ENCODE measurements around the gene DNAJB4. TPM values are rescaled to one million over a fixed set of nuclear protein-coding genes. Genes with fewer than 3 reads are reported as not detected.
A peak's percentile ranks its signal among the peaks of the same experiment; 100 is the strongest.

The DNAJB4 gene
- total RNA-seq, 2 experiments from 2014 or later: 7.0 to 8.4 TPM

DNA sequence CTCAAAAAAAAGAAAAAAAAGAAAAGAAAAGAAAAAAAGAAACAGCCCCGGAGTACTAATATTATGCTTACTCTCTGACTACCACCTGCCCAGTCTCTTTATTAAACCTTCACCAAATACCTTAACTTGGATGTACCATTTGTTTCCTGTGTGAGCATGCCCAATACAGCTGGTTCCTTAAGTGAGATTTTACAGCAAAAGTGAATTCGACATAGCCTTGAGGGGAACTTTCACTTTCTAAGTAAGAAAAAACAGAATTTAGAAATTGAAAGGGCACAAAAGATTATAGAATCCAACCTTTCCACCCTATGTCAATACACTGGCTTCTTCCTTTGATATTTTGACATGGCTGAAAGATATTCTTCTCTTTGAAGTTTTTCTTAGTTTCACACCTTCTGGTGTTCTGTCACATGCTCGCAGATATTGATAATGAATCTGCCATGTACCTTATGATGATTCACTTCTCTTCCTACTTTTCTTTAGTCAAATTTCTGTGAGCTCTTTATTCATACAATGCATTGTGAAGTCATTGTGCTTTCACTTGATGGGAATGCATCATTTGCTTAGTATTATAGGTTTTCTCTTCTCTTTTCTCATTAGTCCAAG, 35.8 kb downstream of the DNAJB4 start:
- Mint-ChIP-seq H3K4me1 (peaks cover 26% of the 10 kb centered on the region), H3K36me3 (no peaks in the 10 kb centered on the region), H3K4me3 (peak overlapping the region; percentile 66), H3K9me3 (no peaks in the 10 kb centered on the region), H3K27ac (peak overlapping the region; percentile 75), H3K27me3 (peaks cover 22% of the 10 kb centered on the region)
- DNase-seq: no peak

DNA sequence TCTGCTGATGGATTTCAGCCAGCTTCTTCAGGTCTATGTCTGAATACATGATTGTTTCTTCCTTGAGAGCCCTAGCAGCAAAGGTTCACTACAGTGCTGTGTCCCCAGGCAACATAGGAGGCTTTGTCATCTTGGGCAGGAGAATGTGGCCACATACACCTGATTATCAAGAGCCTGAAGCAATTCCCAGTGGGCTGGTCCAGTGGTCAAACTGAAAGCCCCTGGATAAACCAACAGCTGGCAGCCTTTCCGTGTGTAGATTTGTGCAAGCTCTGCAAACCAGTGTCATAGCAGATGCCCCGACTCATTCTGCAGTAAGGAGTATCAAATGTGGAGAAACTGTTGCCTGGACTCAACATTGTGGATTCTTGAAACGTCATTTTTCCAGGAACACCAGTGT, 38.7 kb downstream of the DNAJB4 start:
- H3K36me3 Mint-ChIP-seq: no peaks in the 10 kb centered on the region
- peaks cover 48% of the 10 kb centered on the region for H3K27me3 Mint-ChIP-seq
- H3K4me3 Mint-ChIP-seq: no peak overlapping the region
- H3K4me1 Mint-ChIP-seq: peaks cover 43% of the 10 kb centered on the region
- H3K27ac Mint-ChIP-seq: no peak overlapping the region
- DNase-seq: no peak
- H3K9me3 Mint-ChIP-seq: peaks cover 2% of the 10 kb centered on the region

DNA sequence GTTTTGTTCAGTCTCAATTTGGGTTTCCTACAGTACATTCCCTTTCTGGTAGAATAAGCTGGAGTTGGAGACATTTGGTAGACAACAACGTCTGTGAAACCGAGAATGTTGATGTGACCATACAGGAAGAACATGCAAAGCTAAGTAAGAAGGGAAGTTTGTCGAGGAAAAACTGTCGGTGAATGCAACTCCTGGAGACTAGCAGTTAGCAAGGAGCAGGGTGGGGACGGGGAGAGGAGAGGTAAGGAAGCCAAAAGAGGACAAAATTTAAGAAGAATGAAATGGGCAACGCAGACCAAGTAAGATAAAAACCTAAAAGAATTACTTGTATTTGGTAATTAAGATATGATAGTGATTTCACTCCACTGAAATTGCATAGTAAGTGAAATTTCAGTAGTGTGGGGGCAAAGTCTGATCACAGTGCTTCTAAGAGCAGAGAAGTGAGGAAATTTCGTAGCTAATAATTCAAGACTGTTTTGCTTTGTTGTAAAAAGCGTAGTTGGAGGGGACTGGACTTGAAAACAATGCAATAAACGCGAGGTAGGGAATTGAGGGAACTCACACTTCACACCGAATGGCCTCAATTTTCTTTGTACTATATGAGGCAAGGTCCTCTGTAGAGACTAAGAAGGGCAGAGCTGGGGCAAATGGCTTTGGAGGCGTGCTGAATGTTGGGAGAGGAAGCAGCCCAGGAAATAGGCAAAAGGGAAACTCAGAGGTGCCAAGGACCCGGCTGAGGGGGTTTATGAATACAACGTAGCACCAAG, 40.2 kb downstream of the DNAJB4 start:
- DNase-seq: no peak
- Mint-ChIP-seq H3K27me3 (peaks cover 51% of the 10 kb centered on the region), H3K4me1 (peaks cover 51% of the 10 kb centered on the region), H3K9me3 (peaks cover 2% of the 10 kb centered on the region), H3K36me3 (no peaks in the 10 kb centered on the region), H3K4me3 (peak overlapping the region; percentile 66), H3K27ac (no peak overlapping the region)

DNA sequence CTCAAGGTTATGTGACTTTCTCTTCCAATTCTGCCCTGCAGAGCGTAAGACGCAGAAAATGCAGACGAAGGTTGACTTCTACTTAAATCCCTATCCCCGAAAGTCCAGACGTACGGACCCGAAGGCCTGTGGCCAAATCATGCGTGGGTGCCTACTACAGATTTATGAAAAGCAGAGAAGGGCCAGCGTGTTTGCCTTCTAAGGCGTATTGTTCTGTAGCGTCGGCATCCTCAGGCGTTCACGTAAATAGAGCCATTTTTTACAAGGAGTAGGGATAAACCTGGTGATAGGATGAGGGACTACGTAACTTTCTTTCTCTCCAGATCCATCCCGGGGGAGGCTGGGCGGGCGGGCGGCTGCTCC, 40.8 kb downstream of the DNAJB4 start:
- no peak for DNase-seq
- Mint-ChIP-seq H3K9me3 (peaks cover 2% of the 10 kb centered on the region), H3K36me3 (no peaks in the 10 kb centered on the region), H3K27me3 (peaks cover 51% of the 10 kb centered on the region), H3K4me3 (peak overlapping the region; percentile 66), H3K27ac (no peak overlapping the region), H3K4me1 (peaks cover 47% of the 10 kb centered on the region)

DNA sequence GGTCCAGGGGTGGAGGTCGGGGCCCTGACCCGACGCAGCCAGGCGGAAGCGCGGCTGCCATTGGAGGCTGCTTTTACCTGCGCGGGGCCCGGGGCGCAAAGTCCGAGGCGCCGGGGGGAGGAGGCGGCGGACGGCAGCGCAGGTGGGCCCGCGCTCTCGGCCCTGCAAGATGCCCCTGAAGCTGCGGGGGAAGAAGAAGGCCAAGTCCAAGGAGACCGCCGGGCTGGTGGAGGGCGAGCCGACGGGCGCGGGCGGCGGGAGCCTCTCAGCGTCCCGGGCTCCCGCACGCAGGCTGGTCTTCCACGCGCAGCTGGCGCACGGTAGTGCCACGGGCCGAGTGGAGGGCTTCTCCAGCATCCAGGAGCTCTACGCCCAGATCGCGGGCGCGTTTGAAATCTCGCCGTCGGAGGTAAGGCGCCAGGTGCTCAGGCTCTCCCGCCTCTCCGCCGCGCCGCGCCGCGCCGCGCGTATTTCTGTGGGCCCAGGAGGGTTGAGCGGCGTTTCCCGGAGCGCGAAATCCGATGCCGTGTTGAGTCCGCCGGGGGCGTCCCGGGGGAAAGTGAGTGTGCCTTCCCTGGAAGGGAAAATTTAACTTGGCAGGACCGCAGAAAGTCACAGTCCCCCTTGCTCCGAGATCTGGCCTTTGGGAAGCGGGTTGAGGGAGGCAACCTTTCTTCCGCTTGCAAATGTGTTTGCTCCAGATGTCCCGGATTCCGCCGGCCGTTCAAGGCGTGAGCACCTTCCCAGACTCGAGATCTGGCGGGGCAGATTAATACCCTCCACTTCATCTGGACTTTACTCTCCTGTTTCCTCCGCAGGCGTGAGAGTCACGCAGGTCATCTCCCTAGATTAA, 41.4 kb downstream of the DNAJB4 start, which contains the start of gene GIPC2:
Gene GIPC2, plus strand, starts transcription at position 41 of the 853 bp plus-strand sequence. Its CDS starts 129 bp downstream, at position 170.
- H3K4me1 Mint-ChIP-seq: peaks cover 42% of the 10 kb centered on the region
- H3K4me3 Mint-ChIP-seq: peak within 1 kb of the TSS; percentile 70
- peaks cover 51% of the 10 kb centered on the region for H3K27me3 Mint-ChIP-seq
- H3K9me3 Mint-ChIP-seq: peaks cover 2% of the 10 kb centered on the region
- peak; percentile 48 for DNase-seq
- H3K36me3 Mint-ChIP-seq: no peaks in the 10 kb centered on the region
- H3K27ac Mint-ChIP-seq: no peak within 1 kb of the TSS

DNA sequence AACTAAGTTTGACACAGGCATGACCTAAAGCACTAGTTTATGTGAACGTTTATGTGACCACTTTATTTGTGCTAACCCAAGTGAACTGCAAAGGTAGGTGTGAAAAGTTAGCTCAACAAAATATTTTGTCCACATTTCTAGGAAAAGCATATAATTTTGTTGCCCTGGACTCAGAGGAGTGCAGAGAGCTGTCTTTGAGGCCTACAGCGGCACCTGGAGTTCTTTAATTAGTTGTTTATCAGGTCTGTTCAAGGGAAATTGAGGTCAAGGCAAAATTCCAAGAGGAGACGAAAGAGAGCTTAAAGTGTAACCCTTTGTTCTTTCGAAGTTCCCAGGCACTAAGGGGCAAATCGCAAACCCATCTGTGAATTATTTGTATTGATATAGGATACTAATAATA, 42.4 kb downstream of the DNAJB4 start:
- peaks cover 2% of the 10 kb centered on the region for H3K9me3 Mint-ChIP-seq
- no peak overlapping the region for H3K4me3 Mint-ChIP-seq
- H3K36me3 Mint-ChIP-seq: no peaks in the 10 kb centered on the region
- H3K27ac Mint-ChIP-seq: no peak overlapping the region
- H3K4me1 Mint-ChIP-seq: peaks cover 39% of the 10 kb centered on the region
- H3K27me3 Mint-ChIP-seq: peaks cover 59% of the 10 kb centered on the region
- DNase-seq: no peak

DNA sequence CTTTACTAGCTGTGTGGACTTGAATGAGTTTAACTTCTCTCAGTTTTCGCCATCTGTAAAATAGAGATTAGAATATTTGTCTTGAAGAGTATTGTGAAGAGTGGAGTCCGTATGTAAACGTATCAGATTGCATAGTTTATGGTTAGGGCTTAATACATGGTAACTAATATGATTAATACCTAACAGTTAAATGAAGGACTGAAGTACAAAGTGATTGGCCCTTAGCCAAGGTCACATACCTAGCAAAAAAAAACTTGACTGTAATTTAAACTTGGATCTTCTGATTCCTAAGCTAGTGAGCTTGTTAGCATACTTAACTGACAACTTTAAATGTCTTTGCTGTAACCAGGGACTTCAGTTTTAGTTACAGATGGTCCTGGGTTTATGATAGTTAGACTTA, 42.9 kb downstream of the DNAJB4 start:
- Mint-ChIP-seq H3K4me3 (no peak overlapping the region), H3K4me1 (peaks cover 39% of the 10 kb centered on the region), H3K27me3 (peaks cover 59% of the 10 kb centered on the region), H3K36me3 (no peaks in the 10 kb centered on the region), H3K27ac (no peak overlapping the region), H3K9me3 (peaks cover 2% of the 10 kb centered on the region)
- no peak for DNase-seq

DNA sequence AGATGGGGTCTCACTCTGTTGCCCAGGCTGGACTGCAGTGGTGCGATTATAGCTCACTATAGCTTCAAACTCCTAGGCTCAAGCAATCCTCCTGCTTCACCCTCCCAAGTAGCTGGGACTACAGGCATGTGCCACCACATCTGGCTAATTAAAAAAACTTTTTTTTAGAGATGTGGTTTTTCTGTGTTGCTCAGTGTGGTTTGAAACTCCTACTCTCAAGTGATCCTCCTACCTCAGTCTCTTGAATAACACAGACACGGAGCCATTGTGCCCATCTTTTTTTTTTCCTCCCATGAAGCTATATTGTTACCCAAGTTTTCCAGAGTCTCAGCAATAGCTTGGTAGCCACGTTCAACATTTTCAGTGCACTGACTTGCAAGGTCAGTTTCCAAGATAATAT, 43.7 kb downstream of the DNAJB4 start:
- no peak for DNase-seq
- Mint-ChIP-seq H3K27ac (no peak overlapping the region), H3K4me3 (no peak overlapping the region), H3K9me3 (peaks cover 2% of the 10 kb centered on the region), H3K27me3 (peaks cover 56% of the 10 kb centered on the region), H3K36me3 (no peaks in the 10 kb centered on the region), H3K4me1 (peaks cover 39% of the 10 kb centered on the region)

DNA sequence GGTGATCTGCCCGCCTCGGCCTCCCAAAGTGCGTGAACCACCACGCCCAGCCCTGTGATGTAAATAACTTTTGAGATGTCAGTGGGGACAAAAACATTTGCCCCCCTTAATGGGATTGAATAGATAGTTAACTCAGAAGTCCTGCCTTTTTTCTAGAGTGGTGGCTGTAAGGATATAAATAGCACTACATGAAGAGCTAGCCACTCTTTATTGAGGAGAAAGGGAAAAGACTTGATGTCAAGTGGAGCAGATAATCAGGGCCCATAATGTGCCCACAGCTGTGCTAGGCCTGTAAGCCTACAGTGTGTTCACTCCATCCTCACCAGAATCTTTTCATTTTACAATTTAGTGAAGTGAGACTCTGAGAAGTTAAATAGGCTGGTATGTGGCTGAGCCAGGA, 44.7 kb downstream of the DNAJB4 start:
- Mint-ChIP-seq H3K4me1 (peaks cover 39% of the 10 kb centered on the region), H3K4me3 (no peak overlapping the region), H3K36me3 (no peaks in the 10 kb centered on the region), H3K9me3 (peaks cover 2% of the 10 kb centered on the region), H3K27me3 (peaks cover 49% of the 10 kb centered on the region), H3K27ac (no peak overlapping the region)
- DNase-seq: no peak

DNA sequence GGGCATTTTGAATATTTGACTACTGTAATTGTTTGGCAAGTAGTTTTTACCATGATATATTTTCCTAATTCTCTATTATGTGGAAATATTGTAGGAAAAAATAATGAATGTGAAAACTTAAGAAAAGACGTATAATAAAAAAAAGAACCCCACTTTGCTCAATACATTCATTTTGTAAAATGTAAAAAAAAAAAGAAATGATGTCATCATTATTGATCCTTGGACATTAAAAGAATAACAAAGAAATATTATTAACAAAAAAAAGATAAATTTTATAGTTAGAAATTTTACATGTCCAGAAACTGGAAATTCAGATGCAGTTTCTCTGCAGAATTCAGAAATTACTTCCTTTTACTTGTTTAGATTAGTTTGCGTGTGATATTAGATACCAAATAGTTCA, 46.3 kb downstream of the DNAJB4 start:
- Mint-ChIP-seq H3K36me3 (peaks cover 3% of the 10 kb centered on the region), H3K27me3 (peaks cover 35% of the 10 kb centered on the region), H3K4me3 (no peak overlapping the region), H3K27ac (no peak overlapping the region), H3K9me3 (peaks cover 2% of the 10 kb centered on the region), H3K4me1 (peaks cover 30% of the 10 kb centered on the region)
- no peak for DNase-seq

DNA sequence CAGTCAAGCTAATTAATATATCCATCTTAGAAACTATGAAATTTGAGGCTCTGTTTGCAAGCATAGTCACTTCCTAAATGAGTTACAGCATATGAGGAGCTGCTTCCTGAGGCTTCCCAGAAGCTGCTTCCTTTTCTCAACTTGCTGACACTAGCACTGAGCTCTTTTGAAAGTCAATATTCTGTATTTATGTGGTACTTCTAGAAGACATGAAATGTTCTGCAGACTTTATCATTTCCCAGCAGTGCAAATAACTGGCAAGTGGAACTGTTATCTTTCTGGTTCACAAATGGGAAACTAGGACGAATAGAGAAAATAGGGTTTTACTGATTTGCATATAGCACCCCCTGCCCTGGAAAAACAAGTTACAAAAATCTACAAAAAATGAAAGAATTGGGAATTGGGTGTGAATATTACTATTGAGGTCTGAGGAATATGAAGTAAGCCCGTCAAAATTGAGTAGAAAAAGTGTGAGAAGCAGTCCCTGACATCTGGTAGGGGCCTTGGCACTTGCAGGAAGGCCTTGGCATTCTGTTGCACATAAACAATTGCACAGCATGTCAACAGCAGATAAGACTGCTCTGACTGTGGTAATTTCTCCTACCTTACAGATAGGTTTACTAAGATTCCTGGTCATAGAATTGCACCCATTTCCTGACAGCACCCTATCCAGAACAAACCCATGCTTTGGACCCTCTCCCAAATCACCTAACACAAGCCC, 48.1 kb downstream of the DNAJB4 start:
- Mint-ChIP-seq H3K4me3 (no peak overlapping the region), H3K9me3 (peaks cover 1% of the 10 kb centered on the region), H3K27me3 (peaks cover 20% of the 10 kb centered on the region), H3K36me3 (peaks cover 3% of the 10 kb centered on the region), H3K4me1 (peaks cover 18% of the 10 kb centered on the region), H3K27ac (no peak overlapping the region)
- DNase-seq: no peak

DNA sequence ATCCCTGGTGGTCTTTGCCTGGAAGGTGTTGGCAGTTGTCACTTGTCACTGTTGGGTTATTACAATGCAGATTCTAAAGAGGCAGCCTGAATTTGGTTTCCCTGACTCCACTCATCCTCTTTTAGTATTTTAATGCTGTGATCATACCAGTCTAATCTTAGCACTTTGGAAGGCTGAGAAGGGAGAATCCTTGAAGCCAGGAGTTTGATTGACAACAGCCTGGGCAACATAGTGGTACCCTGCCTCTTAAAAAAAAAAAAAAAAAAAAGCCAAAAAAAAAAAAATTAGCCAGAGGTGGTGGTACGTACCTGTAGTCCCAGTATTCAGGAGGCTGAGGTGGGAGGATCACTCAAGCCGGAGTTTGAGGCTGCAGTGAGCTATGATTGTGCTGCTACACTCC, 48.8 kb downstream of the DNAJB4 start:
- no peak for DNase-seq
- peaks cover 11% of the 10 kb centered on the region for H3K4me1 Mint-ChIP-seq
- peaks cover 14% of the 10 kb centered on the region for H3K27me3 Mint-ChIP-seq
- H3K4me3 Mint-ChIP-seq: no peak overlapping the region
- H3K9me3 Mint-ChIP-seq: no peaks in the 10 kb centered on the region
- H3K36me3 Mint-ChIP-seq: peaks cover 3% of the 10 kb centered on the region
- no peak overlapping the region for H3K27ac Mint-ChIP-seq

DNA sequence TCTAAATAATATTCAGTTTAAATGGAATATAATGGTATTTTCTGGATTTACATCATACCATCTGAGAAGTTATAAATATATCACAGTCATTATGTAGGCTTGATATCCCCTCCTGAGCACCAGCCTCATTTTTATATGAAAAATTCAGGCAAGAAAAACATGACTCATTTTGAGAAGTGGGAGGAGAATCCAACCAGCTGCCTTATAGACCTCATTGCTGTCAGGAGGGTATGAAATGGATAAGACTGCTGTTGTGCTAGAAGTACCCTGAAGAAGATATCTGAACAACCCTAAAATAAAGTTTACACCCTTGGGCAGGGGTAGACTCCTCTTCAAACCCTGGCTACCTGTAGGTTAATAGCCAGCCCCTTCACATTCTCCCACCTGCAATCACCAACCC, 49.8 kb downstream of the DNAJB4 start:
- H3K9me3 Mint-ChIP-seq: no peaks in the 10 kb centered on the region
- DNase-seq: no peak
- H3K36me3 Mint-ChIP-seq: peaks cover 3% of the 10 kb centered on the region
- no peak overlapping the region for H3K4me3 Mint-ChIP-seq
- H3K27me3 Mint-ChIP-seq: peaks cover 11% of the 10 kb centered on the region
- no peak overlapping the region for H3K27ac Mint-ChIP-seq
- H3K4me1 Mint-ChIP-seq: peaks cover 2% of the 10 kb centered on the region

DNA sequence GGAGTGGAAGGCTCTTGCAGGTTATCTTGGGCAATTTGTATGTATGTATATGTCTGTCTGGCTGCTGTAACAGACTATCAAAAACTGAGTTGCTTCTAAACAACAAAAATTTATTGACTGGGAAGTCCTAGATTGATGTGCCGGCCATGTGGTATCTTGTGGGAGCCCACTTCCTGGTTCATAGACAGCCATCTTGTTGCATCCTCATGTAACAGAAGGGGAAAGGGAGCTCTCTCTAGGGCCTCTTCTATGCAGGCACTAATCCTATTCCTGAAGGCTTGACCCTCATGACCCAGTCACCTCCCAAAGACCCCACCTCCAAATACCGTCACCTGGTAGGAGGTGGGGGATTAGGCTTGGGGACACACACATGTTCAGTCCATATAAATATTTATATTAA, 50.2 kb downstream of the DNAJB4 start:
- Mint-ChIP-seq H3K4me3 (no peak overlapping the region), H3K27me3 (peaks cover 11% of the 10 kb centered on the region), H3K36me3 (peaks cover 3% of the 10 kb centered on the region), H3K4me1 (peaks cover 2% of the 10 kb centered on the region), H3K27ac (no peak overlapping the region), H3K9me3 (no peaks in the 10 kb centered on the region)
- no peak for DNase-seq

Data from activated naive CD8-positive, alpha-beta T cell treated with anti-CD3 and anti-CD28 coated beads for 36 hours (primary cell).